Caco-2 (cell line): Measurements from ENCODE around the gene C1orf21. TPM values are rescaled to one million over a fixed set of nuclear protein-coding genes. Genes with fewer than 3 reads are reported as not detected.

Experiments used
- BruUV-seq: library from RNA; stranded (reverse); fragments of 400-500 nt; replicated peaks from 2 replicates; lab custom pipeline; 2021; lab: Mats Ljungman, UMichigan
- CTCF ChIA-PET: fragments of 300-600 bp; sonication (Branson Sonifier 250); formaldehyde crosslinking; loops from one replicate; lab custom pipeline; 2022; ENCODE audit warnings: antibody characterized with exemption; lab: Charles Lee
- POLR2A ChIA-PET: fragments of 300-600 bp; sonication (Branson Sonifier 250); formaldehyde crosslinking; loops from one replicate; lab custom pipeline; 2022; ENCODE audit warnings: antibody characterized with exemption; lab: Charles Lee
- DNase-seq, 2 experiments: peaks; one replicate each; pipeline versions ENCODE4 v3.0.0 to v3.0.0-alpha.2; 2020 to 2022
- H3K27me3 ChIP-seq: replicated peaks from 2 replicates; pipeline ENCODE4 v1.6.0; 2011; ENCODE audit warnings: low read length; ENCODE audit not compliant: control insufficient read depth, insufficient read depth
- H3K36me3 ChIP-seq: 2 replicates; pipeline ENCODE4 v1.5.1; 2011; ENCODE audit warnings: low read length; ENCODE audit not compliant: control insufficient read depth, insufficient read depth
- H3K4me1 ChIP-seq: fragments of 250-450 bp; sonication (Bioruptor Pico); 2 replicates; pipeline ENCODE4 v1.5.1; 2020; ENCODE audit warnings: mild to moderate bottlenecking
- H3K4me3 ChIP-seq: 2 replicates; pipeline ENCODE4 v1.5.1; 2011; ENCODE audit warnings: low read depth, mild to moderate bottlenecking, control low read depth, low read length
- H3K9me3 ChIP-seq: fragments of 250-450 bp; sonication (Bioruptor Pico); 2 replicates; pipeline ENCODE4 v1.5.1; 2020; ENCODE audit warnings: mild to moderate bottlenecking, moderate library complexity
- H3K27ac Mint-ChIP-seq: one replicate; pipeline ENCODE4 v1.8.0; 2022; ENCODE audit warnings: mixed read lengths; ENCODE audit not compliant: unreplicated experiment
- H3K27me3 Mint-ChIP-seq: one replicate; pipeline ENCODE4 v1.8.0; 2022; ENCODE audit warnings: mixed read lengths; ENCODE audit not compliant: insufficient read depth, unreplicated experiment
- H3K36me3 Mint-ChIP-seq: one replicate; pipeline ENCODE4 v1.8.0; 2022; ENCODE audit warnings: mild to moderate bottlenecking, mixed read lengths; ENCODE audit not compliant: insufficient read depth, unreplicated experiment
- H3K4me1 Mint-ChIP-seq: one replicate; pipeline ENCODE4 v1.8.0; 2022; ENCODE audit warnings: low read depth, mixed read lengths; ENCODE audit not compliant: unreplicated experiment
- H3K4me3 Mint-ChIP-seq: one replicate; pipeline ENCODE4 v1.8.0; 2022; ENCODE audit warnings: mild to moderate bottlenecking, moderate library complexity, mixed read lengths; ENCODE audit not compliant: unreplicated experiment
- H3K9me3 Mint-ChIP-seq: one replicate; pipeline ENCODE4 v1.8.0; 2022; ENCODE audit warnings: mixed read lengths; ENCODE audit not compliant: unreplicated experiment
- intact Hi-C: fragments of 100-400 bp; cut with micrococcal nuclease; formaldehyde crosslinking; loops from one replicate; pipeline ENCODE4 v1.10.0; 2022; ENCODE audit not compliant: unreplicated experiment
- total RNA-seq: library from RNA; stranded (reverse); gene quantifications from 2 replicates; pipeline ENCODE4 v1.2.3, GENCODE V29; 2022
- TF ChIP-seq, protein P1 (sequence below), 2 experiments: fragments of 200-600 bp in 1 of 2; IDR thresholded peaks; 1 replicate in 1 of 2; 2 replicates in 1 of 2; pipeline versions ENCODE4 v1.5.1 to v1.8.0; 2011 to 2022; ENCODE audit warnings: antibody characterized with exemption in 1 of 2, control low read depth in 1 of 2, inconsistent platforms in 1 of 2, low read depth in 1 of 2, low read length in 1 of 2, mild to moderate bottlenecking in 1 of 2, moderate library complexity in 1 of 2; ENCODE audit not compliant: insufficient read depth in 1 of 2, severe bottlenecking in 1 of 2, unreplicated experiment in 1 of 2

The C1orf21 gene
- total RNA-seq, 1 experiment from 2014 or later = 0.82 TPM

- H3K4me3 ChIP-seq = no peak overlapping the region
- ChIA-PET POLR2A (no interaction called here), CTCF (no interaction called here)
- no peak overlapping the region for H3K4me3 Mint-ChIP-seq
- no peaks in the 10 kb centered on the region for H3K9me3 ChIP-seq
- H3K27me3 ChIP-seq = 0 out of 2 replicates have a peak, but pooled peaks cover 1% of the 10 kb centered on the region
- H3K27me3 Mint-ChIP-seq = no peaks in the 10 kb centered on the region
- no TSS peak for BruUV-seq
- intact Hi-C loops = no loop called here
- no peaks in the 10 kb centered on the region for H3K9me3 Mint-ChIP-seq
- TF ChIP-seq, protein P1, sequence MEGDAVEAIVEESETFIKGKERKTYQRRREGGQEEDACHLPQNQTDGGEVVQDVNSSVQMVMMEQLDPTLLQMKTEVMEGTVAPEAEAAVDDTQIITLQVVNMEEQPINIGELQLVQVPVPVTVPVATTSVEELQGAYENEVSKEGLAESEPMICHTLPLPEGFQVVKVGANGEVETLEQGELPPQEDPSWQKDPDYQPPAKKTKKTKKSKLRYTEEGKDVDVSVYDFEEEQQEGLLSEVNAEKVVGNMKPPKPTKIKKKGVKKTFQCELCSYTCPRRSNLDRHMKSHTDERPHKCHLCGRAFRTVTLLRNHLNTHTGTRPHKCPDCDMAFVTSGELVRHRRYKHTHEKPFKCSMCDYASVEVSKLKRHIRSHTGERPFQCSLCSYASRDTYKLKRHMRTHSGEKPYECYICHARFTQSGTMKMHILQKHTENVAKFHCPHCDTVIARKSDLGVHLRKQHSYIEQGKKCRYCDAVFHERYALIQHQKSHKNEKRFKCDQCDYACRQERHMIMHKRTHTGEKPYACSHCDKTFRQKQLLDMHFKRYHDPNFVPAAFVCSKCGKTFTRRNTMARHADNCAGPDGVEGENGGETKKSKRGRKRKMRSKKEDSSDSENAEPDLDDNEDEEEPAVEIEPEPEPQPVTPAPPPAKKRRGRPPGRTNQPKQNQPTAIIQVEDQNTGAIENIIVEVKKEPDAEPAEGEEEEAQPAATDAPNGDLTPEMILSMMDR (IDR thresholded peaks at IDR 0.05; ENCODE audit: insufficient read depth in 1 of 2, low read depth in 1 of 2, low read length in 1 of 2, severe bottlenecking in 1 of 2, unreplicated experiment in 1 of 2) = no peak
- H3K4me1 ChIP-seq = no peaks in the 10 kb centered on the region
- no peaks in the 10 kb centered on the region for H3K36me3 Mint-ChIP-seq
- H3K36me3 ChIP-seq = no peaks in the 10 kb centered on the region
- DNase-seq = no peak
- H3K27ac Mint-ChIP-seq = no peak overlapping the region
- H3K4me1 Mint-ChIP-seq = no peaks in the 10 kb centered on the region
Measured at GRCh38 chr1:184641894-184642293, 255.1 kb downstream of the C1orf21 start.

- Mint-ChIP-seq H3K36me3 (no peaks in the 10 kb centered on the region), H3K27ac (no peak overlapping the region), H3K4me3 (no peak overlapping the region), H3K9me3 (no peaks in the 10 kb centered on the region), H3K27me3 (no peaks in the 10 kb centered on the region), H3K4me1 (no peaks in the 10 kb centered on the region)
- no TSS peak for BruUV-seq
- DNase-seq = no peak
- ChIA-PET POLR2A (no interaction called here), CTCF (no interaction called here)
- H3K4me3 ChIP-seq = no peak overlapping the region
- H3K27me3 ChIP-seq = 0 out of 2 replicates have a peak, but pooled peaks cover 1% of the 10 kb centered on the region
- no peaks in the 10 kb centered on the region for H3K4me1 ChIP-seq
- no peaks in the 10 kb centered on the region for H3K36me3 ChIP-seq
- intact Hi-C loops = no loop called here
- TF ChIP-seq, protein P1 (IDR thresholded peaks at IDR 0.05; ENCODE audit: insufficient read depth in 1 of 2, low read depth in 1 of 2, low read length in 1 of 2, severe bottlenecking in 1 of 2, unreplicated experiment in 1 of 2) = no peak
- no peaks in the 10 kb centered on the region for H3K9me3 ChIP-seq
Measured at GRCh38 chr1:184643661-184644060, 256.8 kb downstream of the C1orf21 start.

- no TSS peak for BruUV-seq
- Histone ChIP-seq H3K4me1 (no peaks in the 10 kb centered on the region), H3K4me3 (no peak overlapping the region), H3K36me3 (no peaks in the 10 kb centered on the region), H3K9me3 (no peaks in the 10 kb centered on the region), H3K27me3 (0 out of 2 replicates have a peak, but pooled peaks cover 1% of the 10 kb centered on the region)
- Mint-ChIP-seq H3K27me3 (no peaks in the 10 kb centered on the region), H3K4me3 (no peak overlapping the region), H3K4me1 (no peaks in the 10 kb centered on the region), H3K9me3 (no peaks in the 10 kb centered on the region), H3K36me3 (no peaks in the 10 kb centered on the region), H3K27ac (no peak overlapping the region)
- POLR2A ChIA-PET = no interaction called here
- TF ChIP-seq, protein P1 (IDR thresholded peaks at IDR 0.05; ENCODE audit: insufficient read depth in 1 of 2, low read depth in 1 of 2, low read length in 1 of 2, severe bottlenecking in 1 of 2, unreplicated experiment in 1 of 2) = no peak
- DNase-seq = no peak
- CTCF ChIA-PET = no interaction called here
- intact Hi-C loops = no loop called here
Measured at GRCh38 chr1:184644771-184645170, 257.9 kb downstream of the C1orf21 start.
